Tibial artery (tissue), 4 donors: ENCODE results near the gene CHRNA9.

Experiments used
- DNase-seq, 2 donors: peaks; one replicate each; pipeline ENCODE4 v3.0.0-alpha.2; 2019
- H3K27ac ChIP-seq, 2 donors: fragments of 200-600 bp; sonication (generic) in 1 of 2; 1 replicate in 1 of 2; 2 replicates in 1 of 2; pipeline ENCODE4 v1.5.1; 2018 to 2019; ENCODE audit warnings: mild to moderate bottlenecking in 1 of 2
- H3K27me3 ChIP-seq, 2 donors: fragments of 200-600 bp; sonication (generic) in 1 of 2; one replicate each; pipeline versions ENCODE4 v1.5.1 to v1.6.0; 2016 to 2019
- H3K36me3 ChIP-seq, 3 donors: fragments of 200-600 bp; sonication (generic) in 2 of 3; one replicate each; pipeline ENCODE4 v1.5.1; 2016 to 2019; ENCODE audit warnings: mild to moderate bottlenecking in 2 of 3
- H3K4me1 ChIP-seq, 4 donors: fragments of 200-600 bp; sonication (generic) in 2 of 4; 1 replicate in 3 of 4; 2 replicates in 1 of 4; pipeline ENCODE4 v1.5.1; 2016 to 2019
- H3K4me3 ChIP-seq, 2 donors: fragments of 200-600 bp; sonication (generic) in 1 of 2; 1 replicate in 1 of 2; 2 replicates in 1 of 2; pipeline ENCODE4 v1.5.1; 2018 to 2019; ENCODE audit warnings: mild to moderate bottlenecking in 2 of 2
- H3K9me3 ChIP-seq, 3 donors: fragments of 200-600 bp; sonication (generic) in 1 of 3; one replicate each; pipeline ENCODE4 v1.5.1; 2016 to 2019
- CTCF ChIP-seq, 2 experiments: fragments of 200-600 bp in 1 of 2; fragments of 450-650 bp in 1 of 2; IDR thresholded peaks; one replicate each; pipeline ENCODE4 v1.5.1; 2017 to 2019; ENCODE audit warnings: antibody characterized with exemption in 2 of 2, mild to moderate bottlenecking in 1 of 2, moderate library complexity in 1 of 2
- intact Hi-C: fragments of 100-400 bp; cut with DNase I; formaldehyde crosslinking; loops from one replicate; pipeline ENCODE4 v1.15.0; 2023; ENCODE audit warnings: low total_unique reads

The CHRNA9 gene

GRCh38 chr4:40311811-40312346 is 23.3 kb upstream of the CHRNA9 start:
- DNase-seq, result no peak
- no peaks in the 10 kb centered on the region for H3K27me3 ChIP-seq
- no peaks in the 10 kb centered on the region for H3K9me3 ChIP-seq
- H3K4me1 ChIP-seq, result peaks cover 0 to 9% (median 3%) of the 10 kb centered on the region in 4 donors
- H3K36me3 ChIP-seq, result no peaks in the 10 kb centered on the region
- TF ChIP-seq CTCF (IDR thresholded peaks at IDR 0.05), result no peak
- intact Hi-C loops, result no loop called here
- no peak overlapping the region for H3K4me3 ChIP-seq
- H3K27ac ChIP-seq, result no peak overlapping the region

DNA sequence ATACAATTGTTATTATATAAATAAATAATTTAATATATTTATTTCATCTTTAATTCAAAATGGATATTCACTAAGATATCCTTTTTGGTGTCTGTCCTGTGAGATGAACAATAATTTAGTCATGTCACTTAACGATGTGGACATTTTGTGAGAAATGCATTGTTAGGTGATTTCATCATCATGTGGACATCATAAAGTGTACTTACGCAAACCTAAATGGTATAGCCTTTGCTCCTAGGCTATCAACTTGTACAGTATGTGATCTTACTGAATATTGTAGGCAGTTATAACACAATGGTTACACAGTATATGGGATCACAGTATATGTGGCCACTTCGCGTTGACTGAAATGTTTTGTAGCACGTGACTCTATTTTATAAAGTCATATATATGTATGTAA is 20.2 kb upstream of the CHRNA9 start:
- H3K9me3 ChIP-seq, result no peaks in the 10 kb centered on the region
- TF ChIP-seq CTCF (IDR thresholded peaks at IDR 0.05), result no peak
- no peak overlapping the region for H3K4me3 ChIP-seq
- H3K36me3 ChIP-seq, result no peaks in the 10 kb centered on the region
- intact Hi-C loops, result no loop called here
- no peak for DNase-seq
- H3K27me3 ChIP-seq, result no peaks in the 10 kb centered on the region
- H3K27ac ChIP-seq, result no peak overlapping the region
- H3K4me1 ChIP-seq, result peaks cover 0 to 15% (median 6%) of the 10 kb centered on the region in 4 donors

- Histone ChIP-seq H3K27ac (peak overlapping the region; percentile 9 to 43), H3K4me1 (peaks cover 0 to 15% (median 6%) of the 10 kb centered on the region in 4 donors), H3K9me3 (no peaks in the 10 kb centered on the region), H3K27me3 (no peaks in the 10 kb centered on the region), H3K36me3 (no peaks in the 10 kb centered on the region), H3K4me3 (peak overlapping the region in 1 of 2 donors; percentile 37)
- intact Hi-C loops, result no loop called here
- DNase-seq, result no peak
- no peak for TF ChIP-seq CTCF (IDR thresholded peaks at IDR 0.05)
These were observed 18.8 kb upstream of the CHRNA9 start for GRCh38 chr4:40316333-40316781.

DNA sequence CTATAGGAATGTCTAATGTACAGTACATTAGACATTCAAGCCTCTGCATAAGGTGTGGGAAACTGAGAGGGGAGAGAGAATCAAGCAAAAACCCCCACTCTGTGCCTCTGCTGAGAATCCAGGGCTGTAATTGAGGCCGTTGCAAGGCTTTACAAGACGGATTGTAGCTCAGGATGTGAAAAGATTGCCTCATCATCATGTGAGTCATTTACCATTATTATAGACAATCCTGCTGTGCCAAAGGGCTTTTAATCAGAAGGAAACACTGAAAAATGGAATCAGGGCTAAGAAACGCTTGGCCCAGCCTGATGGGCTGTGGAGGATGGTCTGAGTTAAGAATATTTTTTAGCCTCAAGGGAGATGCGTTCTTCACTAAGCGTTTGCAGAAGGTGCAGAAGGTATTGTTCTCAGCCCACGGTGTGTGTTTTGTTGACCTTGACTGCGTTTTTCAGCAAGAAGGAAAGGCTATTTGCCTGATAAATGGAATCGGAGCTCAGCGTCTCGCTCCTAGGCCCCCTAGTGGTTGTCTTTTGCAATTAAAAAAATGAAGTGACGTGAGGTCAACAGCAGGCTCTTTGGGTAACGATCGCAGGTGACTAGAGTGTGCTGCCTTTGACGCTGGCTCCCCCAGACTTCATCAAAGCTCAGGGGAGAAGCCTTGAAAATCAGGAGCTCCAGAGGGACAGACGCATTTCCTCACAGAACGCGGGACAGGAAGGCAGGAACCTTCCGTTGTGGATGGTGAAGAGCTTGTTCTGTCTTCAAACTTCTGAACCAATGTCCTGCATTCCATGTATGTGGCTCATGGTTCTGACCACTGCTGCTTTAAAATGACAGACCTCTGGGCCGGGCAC is 18.1 kb upstream of the CHRNA9 start:
- peak overlapping the region; percentile 9 to 43 for H3K27ac ChIP-seq
- DNase-seq, result peak in 1 of 2 donors; percentile 65
- intact Hi-C loops, result no loop called here

More for the DNA sequence above, 18.1 kb upstream of the CHRNA9 start:
- Histone ChIP-seq H3K4me1 (peaks cover 0 to 15% (median 6%) of the 10 kb centered on the region in 4 donors), H3K4me3 (peak overlapping the region; percentile 20 to 37), H3K36me3 (no peaks in the 10 kb centered on the region), H3K27me3 (no peaks in the 10 kb centered on the region), H3K9me3 (no peaks in the 10 kb centered on the region)
- peak; percentile 60 to 76 for TF ChIP-seq CTCF (IDR thresholded peaks at IDR 0.05)
